Right atrium auricular region (tissue), 2 donors: Measurements from ENCODE around the gene CERT1. TPM values are rescaled to one million over a fixed set of nuclear protein-coding genes. Genes with fewer than 3 reads are reported as not detected.
"Not testable (repeated sequence)": the region's sequence is repeated elsewhere in the genome, so short reads cannot be mapped to it uniquely, and the experiment has no call there.

Experiments used
- DNase-seq: peaks from one replicate; pipeline ENCODE4 v3.0.0-alpha.2; 2019; ENCODE audit warnings: low spot score
- H3K27ac ChIP-seq, 2 donors: fragments of 200-600 bp; sonication (generic); 1 replicate in 1 of 2; 2 replicates in 1 of 2; pipeline ENCODE4 v1.5.1; 2016 to 2019
- H3K27me3 ChIP-seq, 2 donors: fragments of 200-600 bp; sonication (generic); one replicate each; pipeline versions ENCODE4 v1.5.1 to v1.6.0; 2017 to 2019
- H3K36me3 ChIP-seq: fragments of 200-600 bp; sonication (generic); one replicate; pipeline ENCODE4 v1.5.1; 2016
- H3K4me1 ChIP-seq, 2 donors: fragments of 200-600 bp; sonication (generic); one replicate each; pipeline versions ENCODE4 v1.5.1 to v1.6.0; 2017 to 2019
- H3K4me3 ChIP-seq, 2 donors: fragments of 200-600 bp; sonication (generic); 1 replicate in 1 of 2; 2 replicates in 1 of 2; pipeline ENCODE4 v1.5.1; 2017 to 2019; ENCODE audit warnings: mild to moderate bottlenecking in 1 of 2, moderate library complexity in 1 of 2
- H3K9me3 ChIP-seq, 2 donors: fragments of 200-600 bp; sonication (generic); one replicate each; pipeline ENCODE4 v1.5.1; 2019
- total RNA-seq, 2 donors: library from RNA; depleted of rRNA; stranded (reverse); fragments of >200 nt; gene quantifications; one replicate each; pipeline ENCODE4 v1.1.0, GENCODE V29; 2016
- TF ChIP-seq, protein P1 (sequence below), 2 donors: fragments of 200-600 bp; sonication (generic); IDR thresholded peaks; one replicate each; pipeline ENCODE4 v1.5.1; 2019; ENCODE audit warnings: antibody characterized with exemption in 2 of 2

CERT1 gene
- 10 to 100 TPM; 12.3 to 12.6 TPM for total RNA-seq

- peak within 1 kb of the TSS; percentile 91 to 95 for H3K4me3 ChIP-seq
- DNase-seq: peak; percentile 96
- peaks cover 0 to 36% of the 10 kb centered on the region in 2 donors for H3K4me1 ChIP-seq
- TF ChIP-seq, protein P1, sequence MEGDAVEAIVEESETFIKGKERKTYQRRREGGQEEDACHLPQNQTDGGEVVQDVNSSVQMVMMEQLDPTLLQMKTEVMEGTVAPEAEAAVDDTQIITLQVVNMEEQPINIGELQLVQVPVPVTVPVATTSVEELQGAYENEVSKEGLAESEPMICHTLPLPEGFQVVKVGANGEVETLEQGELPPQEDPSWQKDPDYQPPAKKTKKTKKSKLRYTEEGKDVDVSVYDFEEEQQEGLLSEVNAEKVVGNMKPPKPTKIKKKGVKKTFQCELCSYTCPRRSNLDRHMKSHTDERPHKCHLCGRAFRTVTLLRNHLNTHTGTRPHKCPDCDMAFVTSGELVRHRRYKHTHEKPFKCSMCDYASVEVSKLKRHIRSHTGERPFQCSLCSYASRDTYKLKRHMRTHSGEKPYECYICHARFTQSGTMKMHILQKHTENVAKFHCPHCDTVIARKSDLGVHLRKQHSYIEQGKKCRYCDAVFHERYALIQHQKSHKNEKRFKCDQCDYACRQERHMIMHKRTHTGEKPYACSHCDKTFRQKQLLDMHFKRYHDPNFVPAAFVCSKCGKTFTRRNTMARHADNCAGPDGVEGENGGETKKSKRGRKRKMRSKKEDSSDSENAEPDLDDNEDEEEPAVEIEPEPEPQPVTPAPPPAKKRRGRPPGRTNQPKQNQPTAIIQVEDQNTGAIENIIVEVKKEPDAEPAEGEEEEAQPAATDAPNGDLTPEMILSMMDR (IDR thresholded peaks at IDR 0.05): no peak
- H3K36me3 ChIP-seq: no peaks in the 10 kb centered on the region
- H3K27me3 ChIP-seq: no peaks in the 10 kb centered on the region
- H3K27ac ChIP-seq: peak within 1 kb of the TSS; percentile 94 to 98
- no peaks in the 10 kb centered on the region for H3K9me3 ChIP-seq
Measured at GRCh38 chr5:75511435-75512382, at the start of gene CERT1, which contains the start of gene POLK. Gene CERT1, minus strand, starts transcription at chr5:75511629. Its CDS starts 422 bp downstream, at chr5:75511207. Gene POLK, plus strand, starts transcription at chr5:75511891.

DNA sequence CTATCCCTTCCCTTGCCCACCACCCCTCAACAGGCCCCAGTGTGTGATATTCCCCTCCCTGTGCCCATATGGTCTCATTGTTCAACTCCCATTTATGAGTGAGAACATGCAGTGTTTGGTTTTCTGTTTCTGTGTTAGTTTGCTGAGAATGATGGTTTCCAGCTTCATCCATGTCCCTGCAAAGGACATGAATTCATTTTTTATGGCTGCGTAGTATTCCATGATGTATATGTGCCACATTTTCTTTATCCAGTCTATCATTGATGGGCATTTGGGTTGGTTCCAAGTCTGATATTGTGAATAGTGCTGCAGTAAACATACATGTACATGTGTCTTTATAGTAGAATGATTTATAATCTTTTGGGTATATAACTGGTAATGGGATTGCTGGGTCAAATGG lies 49.2 kb upstream of the CERT1 start:
- DNase-seq, H3K27ac ChIP-seq, H3K4me3 ChIP-seq, H3K4me1 ChIP-seq, H3K27me3 ChIP-seq, H3K36me3 ChIP-seq: not testable (repeated sequence)
- H3K9me3 ChIP-seq: peaks cover 0 to 14% of the 10 kb centered on the region in 2 donors

DNA sequence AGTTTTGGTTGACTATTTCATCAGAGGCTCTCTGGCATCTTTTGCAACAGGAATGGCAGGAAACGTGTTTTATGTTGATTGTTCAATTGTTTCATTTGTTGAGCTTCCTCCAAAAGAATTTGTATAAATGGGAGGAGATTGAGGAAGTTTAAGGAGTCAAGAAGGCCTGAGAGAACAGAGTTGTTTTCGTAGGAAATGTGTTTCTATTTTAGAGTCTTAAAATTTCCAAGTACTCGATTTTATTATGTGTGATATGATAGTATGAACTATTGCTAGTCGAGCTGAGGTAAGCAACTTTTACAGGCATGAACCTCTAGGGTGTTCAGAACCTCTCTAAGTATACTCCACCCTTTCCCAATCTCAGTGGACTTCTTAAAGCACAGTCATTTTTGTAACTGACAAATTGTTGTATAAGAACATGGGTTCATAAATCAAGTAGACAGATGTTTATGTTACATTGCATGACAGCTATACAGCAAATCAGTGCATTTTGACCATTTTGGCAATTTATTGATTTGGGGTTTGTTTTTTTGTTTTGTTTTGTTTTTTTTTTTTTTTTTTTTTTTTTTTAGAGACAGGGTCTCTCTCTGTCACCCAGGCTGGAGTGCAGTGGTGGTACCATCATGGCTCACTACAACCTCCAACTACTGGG lies 47.7 kb upstream of the CERT1 start:
- peaks cover 0 to 14% of the 10 kb centered on the region in 2 donors for H3K9me3 ChIP-seq
- no peak for DNase-seq
- peaks cover under 1% of the 10 kb centered on the region for H3K36me3 ChIP-seq
- no peak overlapping the region for H3K4me3 ChIP-seq
- TF ChIP-seq, protein P1 (IDR thresholded peaks at IDR 0.05): no peak
- peak overlapping the region; percentile 29 to 41 for H3K27ac ChIP-seq
- peaks cover 0 to 5% of the 10 kb centered on the region in 2 donors for H3K4me1 ChIP-seq
- H3K27me3 ChIP-seq: no peaks in the 10 kb centered on the region

DNA sequence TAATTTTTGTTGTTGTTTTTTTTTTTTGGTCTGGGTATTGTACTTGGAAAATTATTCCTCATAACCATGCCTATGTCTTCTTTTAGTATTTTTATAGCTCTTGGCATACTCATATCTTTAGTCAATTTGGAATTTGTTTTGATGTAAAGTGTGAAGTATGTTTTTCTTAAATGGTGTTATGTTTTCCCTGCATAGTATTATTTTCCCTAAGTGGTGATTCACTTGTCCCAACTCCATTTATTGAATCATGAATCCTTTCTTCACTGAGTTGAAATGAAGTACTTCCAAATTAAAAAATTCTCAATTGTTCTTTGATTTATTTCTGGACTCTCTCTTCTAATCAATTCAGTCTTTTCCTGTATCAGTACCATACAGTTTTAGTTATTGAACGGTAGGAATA lies 46.8 kb upstream of the CERT1 start:
- no peaks in the 10 kb centered on the region for H3K27me3 ChIP-seq
- H3K36me3 ChIP-seq: peaks cover 9% of the 10 kb centered on the region
- H3K9me3 ChIP-seq: peaks cover 0 to 6% of the 10 kb centered on the region in 2 donors
- TF ChIP-seq, protein P1 (IDR thresholded peaks at IDR 0.05): no peak
- DNase-seq: no peak
- peak overlapping the region in 1 of 2 donors; percentile 1 for H3K27ac ChIP-seq
- peaks cover 0 to 5% of the 10 kb centered on the region in 2 donors for H3K4me1 ChIP-seq
- no peak overlapping the region for H3K4me3 ChIP-seq

- TF ChIP-seq, protein P1 (IDR thresholded peaks at IDR 0.05): no peak
- Histone ChIP-seq H3K9me3 (no peaks in the 10 kb centered on the region), H3K27me3 (no peaks in the 10 kb centered on the region), H3K4me3 (no peak overlapping the region), H3K36me3 (peaks cover 20% of the 10 kb centered on the region), H3K4me1 (no peaks in the 10 kb centered on the region), H3K27ac (no peak overlapping the region)
- DNase-seq: no peak
Measured at GRCh38 chr5:75553358-75553757, 41.9 kb upstream of the CERT1 start.

DNA sequence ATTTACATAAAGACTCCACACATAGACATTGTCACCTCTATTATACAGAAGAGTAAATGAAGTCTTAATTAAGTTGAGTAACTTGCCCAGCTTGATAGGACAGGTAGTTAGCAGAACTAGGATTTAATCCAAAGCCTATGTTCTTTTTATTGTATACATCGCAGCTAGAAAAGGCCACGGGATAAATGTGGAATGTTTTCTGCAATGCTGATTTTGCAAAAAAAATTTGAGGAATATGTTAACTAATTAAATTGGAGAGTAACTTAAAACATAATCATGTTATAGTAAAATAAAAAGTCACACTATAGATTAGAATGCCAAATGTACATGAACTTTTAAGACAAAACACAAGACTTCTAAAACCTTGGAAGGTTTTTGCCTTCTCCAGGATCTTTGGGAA lies 41.3 kb upstream of the CERT1 start:
- TF ChIP-seq, protein P1 (IDR thresholded peaks at IDR 0.05): no peak
- H3K36me3 ChIP-seq: peaks cover 20% of the 10 kb centered on the region
- DNase-seq: no peak
- no peak overlapping the region for H3K27ac ChIP-seq
- H3K27me3 ChIP-seq: no peaks in the 10 kb centered on the region
- no peak overlapping the region for H3K4me3 ChIP-seq
- H3K9me3 ChIP-seq: no peaks in the 10 kb centered on the region
- H3K4me1 ChIP-seq: no peaks in the 10 kb centered on the region
